Spleen (tissue), 11 donors: ENCODE measurements around the gene PPME1. TPM values are rescaled to one million over a fixed set of nuclear protein-coding genes. Genes with fewer than 3 reads are reported as not detected.

ENCODE experiments used
- DNase-seq: peaks from one replicate; pipeline ENCODE4 v3.0.0-alpha.2; 2020
- H3K27ac ChIP-seq, 8 donors: fragments of 200-600 bp; sonication (generic) in 7 of 8; 1 replicate in 4 of 8; 2 replicates in 4 of 8; pipeline versions ENCODE4 v1.5.0 to v1.8.0; 2016 to 2021; ENCODE audit warnings: inconsistent platforms in 4 of 8, mild to moderate bottlenecking in 4 of 8, moderate library complexity in 1 of 8
- H3K27me3 ChIP-seq, 7 donors: fragments of 200-600 bp; sonication (generic) in 6 of 7; replicated peaks in 1 of 7; 1 replicate in 4 of 7; 2 replicates in 3 of 7; pipeline versions ENCODE4 v1.5.0 to v1.8.0; 2016 to 2021; ENCODE audit warnings: inconsistent platforms in 3 of 7, mild to moderate bottlenecking in 1 of 7
- H3K36me3 ChIP-seq, 6 donors: fragments of 200-600 bp; sonication (generic) in 5 of 6; 1 replicate in 4 of 6; 2 replicates in 2 of 6; pipeline versions ENCODE4 v1.5.0 to v1.8.0; 2016 to 2021; ENCODE audit warnings: inconsistent platforms in 2 of 6
- H3K4me1 ChIP-seq, 6 donors: fragments of 200-600 bp; sonication (generic) in 5 of 6; 1 replicate in 3 of 6; 2 replicates in 3 of 6; pipeline versions ENCODE4 v1.5.0 to v1.8.0; 2016 to 2021; ENCODE audit warnings: inconsistent platforms in 3 of 6
- H3K4me3 ChIP-seq, 8 donors: fragments of 200-600 bp; sonication (generic) in 7 of 8; 1 replicate in 4 of 8; 2 replicates in 4 of 8; pipeline versions ENCODE4 v1.5.0 to v1.8.0; 2016 to 2021; ENCODE audit warnings: inconsistent platforms in 4 of 8, mild to moderate bottlenecking in 4 of 8, moderate library complexity in 2 of 8
- H3K9me3 ChIP-seq, 8 donors: fragments of 200-600 bp; sonication (generic) in 7 of 8; 1 replicate in 4 of 8; 2 replicates in 4 of 8; pipeline versions ENCODE4 v1.5.0 to v1.8.0; 2016 to 2021; ENCODE audit warnings: inconsistent platforms in 4 of 8
- CTCF ChIP-seq, 11 experiments: fragments of 200-600 bp in 7 of 11; fragments of 450-650 bp in 4 of 11; sonication (generic) in 4 of 11; IDR thresholded peaks in 8 of 11; conservative IDR thresholded peaks in 3 of 11; 1 replicate in 7 of 11; 2 replicates in 4 of 11; pipeline versions ENCODE4 v1.4.0 to v1.8.0; 2016 to 2021; ENCODE audit warnings: antibody characterized with exemption in 11 of 11, inconsistent platforms in 4 of 11, mild to moderate bottlenecking in 1 of 11
- POLR2A ChIP-seq, 3 donors: fragments of 450-650 bp; IDR thresholded peaks; one replicate each; pipeline ENCODE4 v1.5.1; 2017; ENCODE audit warnings: antibody characterized with exemption in 3 of 3, mild to moderate bottlenecking in 1 of 3
- POLR2AphosphoS5 ChIP-seq, 3 donors: sonication (generic); formaldehyde crosslinking; IDR thresholded peaks; one replicate each; pipeline ENCODE4 v1.5.1; 2017; ENCODE audit warnings: antibody characterized with exemption in 3 of 3
- WGBS, 5 donors: extraction: QIAGEN DNeasy Blood & Tissue Kit in 3 of 5; methylation state at CpG; one replicate each; pipeline versions ENCODE4 v1.1.5 to v1.1.7; 2013 to 2018; 5-methylcytosine and 5-hydroxymethylcytosine counted together
- intact Hi-C: fragments of 100-400 bp; cut with DNase I; formaldehyde crosslinking; loops from one replicate; pipeline ENCODE4 v1.15.0; 2023; ENCODE audit warnings: low total_unique reads
- polyA plus RNA-seq, 3 donors: library from polyadenylated mRNA; stranded (reverse); fragments of 200-250 nt; gene quantifications; one replicate each; pipeline ENCODE4 v1.2.1, GENCODE V29; 2013
- total RNA-seq, 7 donors: library from RNA; depleted of rRNA in 3 of 7; stranded (reverse); fragments of >200 nt in 3 of 7; fragmentation: NEBNext Ultra II Directional in 4 of 7; extraction: Animal tissue kit (Norgen Biotek cat#: 25700) in 4 of 7; gene quantifications; one replicate each; pipeline versions ENCODE4 v1.1.0 to v1.2.1, GENCODE V29; 2016 to 2021
- donor health status: healthy with polysubstance abuse.
- donor health status: DM: no; HTN: no; CAD: no; lungs with moderate emphysema.
- donor health status: DM: no; HTN: no; CAD: no.
- donor health status: Bipolar disorder and iron deficiency.
- donor health status: healthy.
- donor health status: DM: no; HTN: no; CAD: no.
- donor health status: DM: yes; HTN: yes; CAD: no.

The PPME1 gene
- total and polyA plus RNA-seq, 10 donors: 5.9 to 32.0 (median 18.5) TPM

- TF ChIP-seq CTCF (IDR thresholded peaks at IDR 0.05 in 8 of 11, conservative IDR thresholded peaks at IDR 0.05 in 3 of 11): no peak
- TF ChIP-seq POLR2A (IDR thresholded peaks at IDR 0.05): no peak
- no peak for TF ChIP-seq POLR2AphosphoS5 (IDR thresholded peaks at IDR 0.05)
- WGBS, 5 donors: 58 to 68% (median 67%) methylated on average over 2 of the region's 2 CpGs
- Histone ChIP-seq H3K36me3 (no peaks in the 10 kb centered on the region), H3K4me1 (no peaks in the 10 kb centered on the region), H3K27ac (no peak overlapping the region), H3K27me3 (no peaks in the 10 kb centered on the region), H3K9me3 (no peaks in the 10 kb centered on the region), H3K4me3 (no peak overlapping the region)
- DNase-seq: no peak
- intact Hi-C loops: no loop called here
Observed at GRCh38 chr11:74284466-74284865, 113.4 kb downstream of the PPME1 start.

- Histone ChIP-seq H3K27me3 (no peaks in the 10 kb centered on the region), H3K27ac (no peak overlapping the region), H3K36me3 (no peaks in the 10 kb centered on the region), H3K4me3 (no peak overlapping the region), H3K9me3 (no peaks in the 10 kb centered on the region), H3K4me1 (no peaks in the 10 kb centered on the region)
- WGBS, 5 donors: 39 to 61% (median 52%) methylated on average over 1 of the region's 1 CpG
- no peak for DNase-seq
- TF ChIP-seq POLR2AphosphoS5 (IDR thresholded peaks at IDR 0.05): no peak
- no peak for TF ChIP-seq POLR2A (IDR thresholded peaks at IDR 0.05)
- TF ChIP-seq CTCF (IDR thresholded peaks at IDR 0.05 in 8 of 11, conservative IDR thresholded peaks at IDR 0.05 in 3 of 11): no peak
- intact Hi-C loops: no loop called here
Observed at GRCh38 chr11:74288161-74288560, 117.1 kb downstream of the PPME1 start.

GRCh38 chr11:74288911-74289310 is 117.8 kb downstream of the PPME1 start:
- H3K27me3 ChIP-seq: no peaks in the 10 kb centered on the region
- H3K27ac ChIP-seq: no peak overlapping the region
- TF ChIP-seq POLR2A (IDR thresholded peaks at IDR 0.05) (no peak), CTCF (IDR thresholded peaks at IDR 0.05 in 8 of 11, conservative IDR thresholded peaks at IDR 0.05 in 3 of 11) (no peak)
- no peak for DNase-seq
- H3K4me3 ChIP-seq: no peak overlapping the region
- intact Hi-C loops: no loop called here
- H3K36me3 ChIP-seq: no peaks in the 10 kb centered on the region
- no peaks in the 10 kb centered on the region for H3K9me3 ChIP-seq
- H3K4me1 ChIP-seq: no peaks in the 10 kb centered on the region
- WGBS, 5 donors: 23 to 36% (median 27%) methylated on average over 4 of the region's 4 CpGs

GRCh38 chr11:74297484-74297883 is 126.4 kb downstream of the PPME1 start:
- Histone ChIP-seq H3K4me1 (no peaks in the 10 kb centered on the region), H3K27ac (no peak overlapping the region), H3K27me3 (peaks cover 0 to 6% (median 0%) of the 10 kb centered on the region in 7 donors), H3K36me3 (no peaks in the 10 kb centered on the region), H3K4me3 (no peak overlapping the region), H3K9me3 (no peaks in the 10 kb centered on the region)
- no peak for DNase-seq
- 90 to 97% (median 96%) methylated on average over 1 of the region's 1 CpG for WGBS, 5 donors
- no peak for TF ChIP-seq POLR2A (IDR thresholded peaks at IDR 0.05)
- no peak for TF ChIP-seq POLR2AphosphoS5 (IDR thresholded peaks at IDR 0.05)
- no peak for TF ChIP-seq CTCF (IDR thresholded peaks at IDR 0.05 in 8 of 11, conservative IDR thresholded peaks at IDR 0.05 in 3 of 11)
- intact Hi-C loops: no loop called here
